KOPT-K1 (cell line): ENCODE results near the gene POMZP3.
"Not testable (repeated sequence)": the region's sequence is repeated elsewhere in the genome, so short reads cannot be mapped to it uniquely, and the experiment has no call there.

Source experiments
- H3K27ac ChIP-seq: fragments of 200-600 bp; sonication (generic); 2 replicates; pipeline ENCODE4 v1.5.1; 2016; ENCODE audit warnings: antibody characterized with exemption, mild to moderate bottlenecking, low read depth, low read length; ENCODE audit not compliant: poor library complexity, severe bottlenecking
- H3K36me3 ChIP-seq: fragments of 200-600 bp; sonication (generic); 2 replicates; pipeline ENCODE4 v1.5.1; 2017; ENCODE audit warnings: antibody characterized with exemption, mild to moderate bottlenecking, low read length, moderate library complexity; ENCODE audit not compliant: insufficient read depth
- H3K9me3 ChIP-seq: fragments of 200-600 bp; sonication (generic); 2 replicates; pipeline ENCODE4 v1.5.1; 2017; ENCODE audit warnings: antibody characterized with exemption, low read length, mild to moderate bottlenecking; ENCODE audit not compliant: insufficient read depth, poor library complexity, severe bottlenecking

The POMZP3 gene

GRCh38 chr7:76626989-76627642 is at the start of gene POMZP3:
Gene POMZP3 (minus strand): TSS chr7:76627279. CDS start chr7:76626064, 1,215 bp downstream.
- not testable (repeated sequence) for H3K9me3 ChIP-seq
- H3K36me3 ChIP-seq, result peaks cover 18% of the 10 kb centered on the region; the same call in 1 of the 2 replicates
- peak within 1 kb of the TSS; percentile 65 for H3K27ac ChIP-seq

- not testable (repeated sequence) for H3K36me3 ChIP-seq, H3K9me3 ChIP-seq, H3K27ac ChIP-seq
Observed at GRCh38 chr7:76675783-76676182, 48.7 kb upstream of the POMZP3 start.

- H3K27ac ChIP-seq, H3K9me3 ChIP-seq, H3K36me3 ChIP-seq: not testable (repeated sequence)
Observed at GRCh38 chr7:76673346-76673745, 46.3 kb upstream of the POMZP3 start.

- H3K9me3 ChIP-seq, H3K36me3 ChIP-seq, H3K27ac ChIP-seq: not testable (repeated sequence)
Observed at GRCh38 chr7:76659212-76659611, 32.1 kb upstream of the POMZP3 start.

- H3K9me3 ChIP-seq, H3K27ac ChIP-seq, H3K36me3 ChIP-seq: not testable (repeated sequence)
Observed at GRCh38 chr7:76656425-76656824, 29.3 kb upstream of the POMZP3 start.

GRCh38 chr7:76642620-76643019 is 15.5 kb upstream of the POMZP3 start:
- H3K36me3 ChIP-seq, H3K9me3 ChIP-seq, H3K27ac ChIP-seq: not testable (repeated sequence)

GRCh38 chr7:76637061-76637691 is 10.1 kb upstream of the POMZP3 start:
- H3K27ac ChIP-seq, H3K9me3 ChIP-seq, H3K36me3 ChIP-seq: not testable (repeated sequence)

- peaks cover 18% of the 10 kb centered on the region; the same call in 1 of the 2 replicates for H3K36me3 ChIP-seq
- peak overlapping the region; percentile 58 for H3K27ac ChIP-seq
- H3K9me3 ChIP-seq, result not testable (repeated sequence)
Observed at GRCh38 chr7:76626581-76626980, 498 bp downstream of the POMZP3 start.

- H3K9me3 ChIP-seq, H3K27ac ChIP-seq: not testable (repeated sequence)
- peaks cover 26% of the 10 kb centered on the region; the same call in 1 of the 2 replicates for H3K36me3 ChIP-seq
Observed at GRCh38 chr7:76619439-76620190, 7.5 kb downstream of the POMZP3 start.

GRCh38 chr7:76613783-76614182 is 13.3 kb downstream of the POMZP3 start:
- not testable (repeated sequence) for H3K27ac ChIP-seq, H3K9me3 ChIP-seq
- H3K36me3 ChIP-seq, result peaks cover 17% of the 10 kb centered on the region; the same call in 1 of the 2 replicates

- not testable (repeated sequence) for H3K27ac ChIP-seq, H3K9me3 ChIP-seq
- peaks cover 21% of the 10 kb centered on the region; the same call in 1 of the 2 replicates for H3K36me3 ChIP-seq
Observed at GRCh38 chr7:76612232-76612631, 14.8 kb downstream of the POMZP3 start.

GRCh38 chr7:76609864-76610263 is 17.2 kb downstream of the POMZP3 start:
- H3K9me3 ChIP-seq, H3K27ac ChIP-seq: not testable (repeated sequence)
- H3K36me3 ChIP-seq, result peaks cover 11% of the 10 kb centered on the region; the same call in 1 of the 2 replicates

- not testable (repeated sequence) for H3K27ac ChIP-seq, H3K9me3 ChIP-seq
- peaks cover 11% of the 10 kb centered on the region; the same call in 1 of the 2 replicates for H3K36me3 ChIP-seq
Observed at GRCh38 chr7:76608469-76608868, 18.6 kb downstream of the POMZP3 start.

GRCh38 chr7:76606027-76606426 is 21.1 kb downstream of the POMZP3 start:
- not testable (repeated sequence) for H3K9me3 ChIP-seq, H3K36me3 ChIP-seq
- peak overlapping the region; percentile 43 for H3K27ac ChIP-seq

GRCh38 chr7:76600650-76601049 is 26.4 kb downstream of the POMZP3 start:
- not testable (repeated sequence) for H3K9me3 ChIP-seq, H3K27ac ChIP-seq, H3K36me3 ChIP-seq
